Measurements from ENCODE around the gene FAAP20.

The FAAP20 gene

GRCh38 chr1:2196901-2197638 lies 2.5 kb upstream of the FAAP20 start:
- H3K27ac ChIP-seq = peak overlapping the region; percentile 97; the same call in 1 of the 2 replicates

DNA sequence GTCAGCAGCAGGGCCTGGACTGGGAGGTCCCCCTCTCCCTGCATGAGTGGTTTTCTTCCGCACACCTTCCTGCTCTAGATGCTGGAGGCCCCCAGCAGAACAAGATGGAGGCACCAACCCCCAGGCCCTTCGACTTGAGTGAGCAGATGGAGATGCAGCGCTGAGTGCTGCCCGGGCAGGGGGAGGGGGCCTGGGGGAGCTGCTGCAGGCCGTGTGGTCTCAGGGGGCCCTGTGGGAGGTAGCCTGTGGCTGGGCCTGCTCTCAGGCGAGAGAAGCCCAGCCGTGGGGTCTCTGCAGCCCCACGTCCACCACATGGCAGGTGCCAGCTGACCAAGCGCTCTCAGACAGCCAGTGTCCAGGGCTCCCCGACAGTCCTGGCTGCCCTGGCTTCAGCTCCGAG lies 1.2 kb upstream of the FAAP20 start:
- TF ChIP-seq, protein P1, sequence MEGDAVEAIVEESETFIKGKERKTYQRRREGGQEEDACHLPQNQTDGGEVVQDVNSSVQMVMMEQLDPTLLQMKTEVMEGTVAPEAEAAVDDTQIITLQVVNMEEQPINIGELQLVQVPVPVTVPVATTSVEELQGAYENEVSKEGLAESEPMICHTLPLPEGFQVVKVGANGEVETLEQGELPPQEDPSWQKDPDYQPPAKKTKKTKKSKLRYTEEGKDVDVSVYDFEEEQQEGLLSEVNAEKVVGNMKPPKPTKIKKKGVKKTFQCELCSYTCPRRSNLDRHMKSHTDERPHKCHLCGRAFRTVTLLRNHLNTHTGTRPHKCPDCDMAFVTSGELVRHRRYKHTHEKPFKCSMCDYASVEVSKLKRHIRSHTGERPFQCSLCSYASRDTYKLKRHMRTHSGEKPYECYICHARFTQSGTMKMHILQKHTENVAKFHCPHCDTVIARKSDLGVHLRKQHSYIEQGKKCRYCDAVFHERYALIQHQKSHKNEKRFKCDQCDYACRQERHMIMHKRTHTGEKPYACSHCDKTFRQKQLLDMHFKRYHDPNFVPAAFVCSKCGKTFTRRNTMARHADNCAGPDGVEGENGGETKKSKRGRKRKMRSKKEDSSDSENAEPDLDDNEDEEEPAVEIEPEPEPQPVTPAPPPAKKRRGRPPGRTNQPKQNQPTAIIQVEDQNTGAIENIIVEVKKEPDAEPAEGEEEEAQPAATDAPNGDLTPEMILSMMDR (conservative IDR thresholded peaks at IDR 0.05) = no peak
- peak overlapping the region; percentile 97 for H3K27ac ChIP-seq

More at GRCh38 chr1:2196901-2197638, 2.5 kb upstream of the FAAP20 start:
- TF ChIP-seq, protein P1 (conservative IDR thresholded peaks at IDR 0.05) = no peak

DNA sequence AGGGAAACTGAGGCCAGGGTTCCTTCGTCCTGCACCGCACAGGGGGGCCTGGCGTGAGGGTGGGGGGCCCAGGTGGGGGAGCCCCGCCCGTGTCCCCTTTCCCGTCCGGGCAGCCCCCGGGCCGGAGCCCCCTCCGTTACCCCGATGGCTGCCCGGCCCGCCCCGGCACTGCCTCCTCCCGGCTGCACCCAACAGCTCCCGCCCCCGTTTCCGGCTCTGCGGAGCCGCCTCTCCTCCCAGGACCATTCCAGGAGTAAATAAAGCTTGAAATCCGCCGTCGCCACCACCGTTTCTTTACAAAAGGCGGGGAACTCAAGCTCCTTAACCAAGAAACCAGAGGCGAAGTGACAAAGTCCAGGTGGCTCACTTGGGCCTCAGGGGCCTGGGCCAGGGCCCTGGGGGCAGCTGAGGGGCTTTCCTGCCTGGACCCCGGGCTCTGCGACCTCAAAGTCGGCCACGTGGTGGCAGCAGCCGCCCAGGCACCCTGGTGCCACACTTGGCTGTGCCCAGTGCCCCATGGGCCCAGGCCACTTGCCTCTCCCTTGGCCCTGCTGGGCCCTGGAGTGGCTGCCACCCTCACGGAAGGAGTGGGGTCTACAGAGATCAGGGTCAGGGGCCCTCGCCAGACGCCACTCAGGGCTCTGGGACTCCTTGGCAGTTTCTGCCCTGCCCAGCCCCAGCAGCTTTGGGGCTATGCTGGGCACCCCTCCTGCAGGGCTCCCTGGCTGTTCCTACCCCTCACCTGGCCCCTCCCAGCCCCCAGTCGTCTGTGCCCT lies 514 bp upstream of the FAAP20 start:
- H3K27ac ChIP-seq = peak overlapping the region; percentile 97
- TF ChIP-seq, protein P1 (conservative IDR thresholded peaks at IDR 0.05) = peak; percentile 98

DNA sequence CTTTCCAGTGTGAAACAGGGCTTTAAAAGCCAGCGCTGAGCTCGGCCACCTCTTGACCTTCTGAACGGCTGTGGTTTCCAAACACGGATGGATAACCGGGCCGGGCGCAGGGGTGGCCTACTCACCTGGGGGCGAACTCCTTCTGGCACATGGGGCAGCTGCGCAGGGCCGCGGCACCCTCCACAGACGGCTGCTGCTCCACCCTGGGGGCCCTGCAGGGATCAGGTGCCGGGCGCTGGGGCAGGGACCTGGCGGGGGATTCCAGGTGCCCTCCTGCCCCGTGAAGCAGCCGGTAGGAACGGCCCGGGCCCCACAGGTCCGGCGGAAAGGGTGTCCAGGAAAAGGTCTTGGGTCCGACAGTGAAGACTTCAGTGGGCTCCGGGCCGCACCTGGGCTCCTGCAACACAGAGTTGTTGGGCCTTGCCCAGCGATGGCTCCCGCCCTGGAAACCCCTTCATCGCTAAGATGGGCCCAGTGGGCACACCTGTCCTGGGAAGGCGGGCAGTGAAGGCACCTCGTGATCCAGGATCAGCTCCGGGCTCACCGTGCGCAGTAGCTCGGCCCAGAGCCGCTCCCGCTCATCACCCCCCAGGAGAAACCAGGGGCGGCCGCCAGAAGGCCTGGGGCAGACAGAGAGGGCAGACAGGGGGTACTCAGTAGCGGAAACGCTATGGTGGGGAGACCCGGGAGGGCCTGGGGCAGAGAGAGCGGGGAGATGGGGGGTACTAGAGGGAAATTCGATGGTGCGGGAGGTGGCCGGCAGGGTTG lies 874 bp downstream of the FAAP20 start:
- TF ChIP-seq, protein P1 (conservative IDR thresholded peaks at IDR 0.05) = no peak
- H3K27ac ChIP-seq = peak overlapping the region; percentile 97

DNA sequence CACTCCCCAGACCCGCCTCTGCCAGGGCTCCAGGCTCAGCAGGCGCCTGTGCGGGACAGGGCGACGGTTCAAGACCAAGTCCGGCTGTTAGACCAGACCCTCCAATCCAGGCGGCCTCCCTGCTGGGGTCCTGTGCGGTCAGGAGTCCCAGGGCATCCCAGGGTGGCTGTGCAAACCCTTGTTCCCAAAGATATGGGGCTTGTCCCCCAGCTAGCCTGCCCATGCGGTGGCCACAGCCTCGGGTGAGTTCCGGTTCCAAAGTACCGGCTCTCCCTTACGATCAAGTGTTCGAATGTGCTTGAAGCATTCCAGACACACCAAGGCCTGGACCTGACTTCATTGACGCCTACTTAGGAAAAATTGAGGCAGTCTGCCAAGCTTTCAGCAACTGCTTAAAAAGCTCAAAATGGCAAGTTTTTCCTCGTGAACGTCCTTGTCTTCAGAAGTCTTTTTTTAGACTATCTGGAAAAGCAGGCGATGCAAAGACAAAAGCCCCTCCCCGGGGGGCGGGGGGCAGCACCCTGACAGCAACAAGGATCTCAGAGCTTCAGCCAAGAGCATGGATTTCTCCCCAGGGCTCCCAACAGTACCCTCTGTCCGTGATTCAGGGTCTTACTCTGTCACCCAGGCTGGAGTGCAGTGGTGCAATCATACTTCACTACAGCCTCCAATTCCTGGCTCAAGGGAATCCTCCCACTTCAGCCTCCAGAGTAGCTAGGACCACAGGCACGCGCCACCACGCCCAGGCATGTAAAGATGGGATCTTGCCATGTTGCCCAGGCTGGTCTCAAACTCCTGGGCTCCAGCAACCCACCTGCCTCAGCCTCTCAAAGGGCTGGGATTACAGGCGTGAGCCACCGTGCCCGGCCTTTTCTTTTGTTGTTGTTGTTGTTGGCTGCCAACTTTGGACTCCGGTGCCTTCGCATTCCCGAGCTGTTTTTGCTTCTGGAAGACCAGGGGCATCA lies 2.3 kb downstream of the FAAP20 start:
- TF ChIP-seq, protein P1 (conservative IDR thresholded peaks at IDR 0.05) = no peak
- peak overlapping the region; percentile 97 for H3K27ac ChIP-seq

DNA sequence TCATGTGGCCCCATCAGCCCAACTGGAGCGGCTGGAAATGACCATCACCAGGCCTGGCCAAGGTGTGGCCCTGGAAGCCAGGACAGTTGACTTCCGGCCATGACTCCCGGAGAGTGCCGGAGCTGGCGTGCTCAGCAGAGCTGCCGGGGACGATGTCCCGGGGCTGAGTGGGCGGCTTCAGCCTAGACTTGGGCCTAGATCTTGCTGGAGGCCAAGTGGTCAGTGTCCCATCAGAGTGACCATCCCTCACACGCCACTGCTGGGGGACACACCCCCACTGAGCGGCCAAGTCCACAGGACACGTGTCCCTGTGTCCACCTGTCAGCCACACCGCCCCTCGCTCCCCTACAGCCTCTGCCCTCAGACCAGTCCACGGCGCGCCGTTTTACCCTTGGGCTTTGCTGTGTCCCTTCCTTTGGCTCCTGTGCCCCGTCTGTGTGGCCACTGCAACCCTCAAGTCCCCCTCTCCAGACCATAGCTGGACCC lies 4.0 kb downstream of the FAAP20 start:
- H3K27ac ChIP-seq = peak overlapping the region; percentile 97
- TF ChIP-seq, protein P1 (conservative IDR thresholded peaks at IDR 0.05) = no peak

Data from VCaP (cell line).